NT2/D1 (cell line): Measurements from ENCODE around the gene SLC22A12.

ENCODE experiments used
- SUZ12 ChIP-seq: IDR thresholded peaks from 2 replicates; pipeline ENCODE4 v1.6.1; 2011; ENCODE audit not compliant: insufficient read length, insufficient read depth; ENCODE audit errors: extremely low read depth
- YY1 ChIP-seq: IDR thresholded peaks from 2 replicates; pipeline ENCODE4 v1.6.1; 2011; ENCODE audit not compliant: insufficient read length, insufficient read depth

GRCh38 chr11:64566915-64567891 is 23.8 kb upstream of the SLC22A12 start:
- TF ChIP-seq YY1 = no peak
- no peak for TF ChIP-seq SUZ12
